DMS 273 (cell line): Measurements from ENCODE around the gene CACNA1B.
"Not testable (repeated sequence)": the region's sequence is repeated elsewhere in the genome, so short reads cannot be mapped to it uniquely, and the experiment has no call there.

Experiments used
- DNase-seq: peaks from one replicate; lab custom pipeline; 2025; ENCODE audit not compliant: unreplicated experiment; lab: John Stamatoyannopoulos, UW

The CACNA1B gene

GRCh38 chr9:137885121-137885520, 7.5 kb downstream of the CACNA1B start:
- DNase-seq: not testable (repeated sequence)

- DNase-seq: not testable (repeated sequence)
These were observed 11.0 kb downstream of the CACNA1B start for GRCh38 chr9:137888621-137889020.

- not testable (repeated sequence) for DNase-seq
These were observed 12.4 kb downstream of the CACNA1B start for GRCh38 chr9:137889966-137890365.

- DNase-seq: not testable (repeated sequence)
These were observed 13.4 kb downstream of the CACNA1B start for GRCh38 chr9:137890768-137891587.

GRCh38 chr9:137891588-137892423, 14.2 kb downstream of the CACNA1B start:
- DNase-seq: no peak

- no peak for DNase-seq
These were observed 15.0 kb downstream of the CACNA1B start for GRCh38 chr9:137892424-137893191.

- no peak for DNase-seq
These were observed 16.1 kb downstream of the CACNA1B start for GRCh38 chr9:137893670-137894069.

GRCh38 chr9:137899551-137900360, 22.2 kb downstream of the CACNA1B start:
- DNase-seq: no peak

- no peak for DNase-seq
These were observed 23.2 kb downstream of the CACNA1B start for GRCh38 chr9:137900584-137901310.

- no peak for DNase-seq
These were observed 25.1 kb downstream of the CACNA1B start for GRCh38 chr9:137902646-137903045.

GRCh38 chr9:137905740-137906139, 28.2 kb downstream of the CACNA1B start:
- DNase-seq: no peak

GRCh38 chr9:137907776-137908175, 30.2 kb downstream of the CACNA1B start:
- DNase-seq: no peak

- no peak for DNase-seq
These were observed 35.1 kb downstream of the CACNA1B start for GRCh38 chr9:137912671-137913070.

- no peak for DNase-seq
These were observed 35.5 kb downstream of the CACNA1B start for GRCh38 chr9:137913132-137913531.

- no peak for DNase-seq
These were observed 36.5 kb downstream of the CACNA1B start for GRCh38 chr9:137913771-137914767.

- no peak for DNase-seq
These were observed 39.0 kb downstream of the CACNA1B start for GRCh38 chr9:137916540-137916939.

GRCh38 chr9:137917116-137917515, 39.5 kb downstream of the CACNA1B start:
- no peak for DNase-seq

GRCh38 chr9:137917795-137918194, 40.2 kb downstream of the CACNA1B start:
- DNase-seq: no peak
